GM23248 (cell line): ENCODE results near the gene SPSB3. TPM values are rescaled to one million over a fixed set of nuclear protein-coding genes. Genes with fewer than 3 reads are reported as not detected.
"Not testable (repeated sequence)": the region's sequence is repeated elsewhere in the genome, so short reads cannot be mapped to it uniquely, and the experiment has no call there.

ENCODE experiments used
- DNase-seq: peaks from one replicate; pipeline ENCODE4 v3.0.0-alpha.2; 2015
- H2AFZ ChIP-seq: fragments of 200-600 bp; sonication (generic); 2 replicates; pipeline ENCODE4 v1.6.1; 2016; ENCODE audit warnings: antibody characterized with exemption
- H3F3A ChIP-seq: fragments of 200-600 bp; sonication (generic); 2 replicates; pipeline ENCODE4 v1.6.1; 2016; ENCODE audit warnings: mild to moderate bottlenecking, antibody characterized with exemption, mixed run types; ENCODE audit not compliant: insufficient read depth
- H3K27ac ChIP-seq: fragments of 200-600 bp; sonication (generic); 2 replicates; pipeline ENCODE4 v1.5.1; 2016; ENCODE audit warnings: mild to moderate bottlenecking
- H3K27me3 ChIP-seq: fragments of 200-600 bp; sonication (generic); replicated peaks from 2 replicates; pipeline ENCODE4 v1.6.1; 2016; ENCODE audit warnings: mild to moderate bottlenecking; ENCODE audit not compliant: insufficient read depth
- H3K36me3 ChIP-seq: fragments of 200-600 bp; sonication (generic); 2 replicates; pipeline ENCODE4 v1.6.1; 2016; ENCODE audit warnings: low read depth, mild to moderate bottlenecking
- H3K4me1 ChIP-seq: fragments of 200-600 bp; sonication (generic); 2 replicates; pipeline ENCODE4 v1.6.1; 2016; ENCODE audit warnings: mild to moderate bottlenecking; ENCODE audit not compliant: insufficient read depth
- H3K4me2 ChIP-seq: fragments of 200-600 bp; sonication (generic); one replicate; pipeline ENCODE4 v1.6.1; 2016; ENCODE audit warnings: mild to moderate bottlenecking; ENCODE audit not compliant: unreplicated experiment
- H3K4me3 ChIP-seq: fragments of 200-600 bp; sonication (generic); 2 replicates; pipeline ENCODE4 v1.5.1; 2016; ENCODE audit warnings: mild to moderate bottlenecking
- H3K79me2 ChIP-seq: fragments of 200-600 bp; sonication (generic); 2 replicates; pipeline ENCODE4 v1.6.1; 2016; ENCODE audit warnings: mild to moderate bottlenecking; ENCODE audit not compliant: insufficient read depth
- H3K9ac ChIP-seq: fragments of 200-600 bp; sonication (generic); 2 replicates; pipeline ENCODE4 v1.6.1; 2016; ENCODE audit warnings: mild to moderate bottlenecking
- H3K9me2 ChIP-seq: fragments of 200-600 bp; sonication (generic); 2 replicates; pipeline ENCODE4 v1.6.1; 2016; ENCODE audit warnings: mixed run types, mild to moderate bottlenecking, moderate library complexity; ENCODE audit not compliant: insufficient read depth
- H3K9me3 ChIP-seq: fragments of 200-600 bp; sonication (generic); one replicate; pipeline ENCODE4 v1.6.1; 2017; ENCODE audit warnings: low read depth
- H4K20me1 ChIP-seq: fragments of 200-600 bp; sonication (generic); 2 replicates; pipeline ENCODE4 v1.6.0; 2016; ENCODE audit not compliant: insufficient read depth
- EZH2 ChIP-seq: fragments of 200-600 bp; sonication (generic); IDR thresholded peaks from 2 replicates; pipeline ENCODE4 v1.6.1; 2018; ENCODE audit warnings: antibody characterized with exemption, mild to moderate bottlenecking; ENCODE audit not compliant: insufficient read depth, poor library complexity, severe bottlenecking
- EZH2phosphoT487 ChIP-seq: fragments of 200-600 bp; sonication (generic); IDR thresholded peaks from 2 replicates; pipeline ENCODE4 v1.6.1; 2018; ENCODE audit warnings: antibody characterized with exemption, moderate library complexity, mild to moderate bottlenecking, low read depth; ENCODE audit not compliant: insufficient read depth
- WGBS, 2 experiments: methylation state at CpG; one replicate each; pipeline ENCODE4 v1.1.6; 2015 to 2017; ENCODE audit warnings: low lambda C conversion rate in 2 of 2, low coverage in 1 of 2; ENCODE audit errors: missing lambda C conversion rate in 2 of 2; 5-methylcytosine and 5-hydroxymethylcytosine counted together
- in situ Hi-C: fragments of 300-500 bp; cut with MboI; formaldehyde crosslinking; loops from 2 replicates; pipeline ENCODE4 v1.15.0; 2020
- polyA plus RNA-seq: library from polyadenylated mRNA; unstranded; fragments of >200 nt; fragmentation: Nextera tagmentation; extraction: Ambion mirVana; gene quantifications from 2 replicates; pipeline ENCODE4 v1.2.1, GENCODE V29; 2016
- total RNA-seq: library from RNA; depleted of rRNA; stranded (reverse); fragments of >200 nt; shearing (Covaris generic); gene quantifications from 2 replicates; pipeline ENCODE4 v1.2.3, GENCODE V29; 2014

The SPSB3 gene
- total and polyA plus RNA-seq, 2 experiments from 2014 or later: 35.3 to 35.6 TPM

- H3F3A ChIP-seq: no peaks in the 10 kb centered on the region
- no peak overlapping the region for H3K27ac ChIP-seq
- H3K4me2 ChIP-seq: no peak overlapping the region
- no peaks in the 10 kb centered on the region for H3K79me2 ChIP-seq
- no peak overlapping the region for H3K9ac ChIP-seq
- H4K20me1 ChIP-seq: no peaks in the 10 kb centered on the region
- no peak overlapping the region for H3K4me3 ChIP-seq
- in situ Hi-C loops: no loop called here
- H3K9me2 ChIP-seq: no peaks in the 10 kb centered on the region
- TF ChIP-seq EZH2phosphoT487 (no peak), EZH2 (no peak)
- DNase-seq: no peak
- no peaks in the 10 kb centered on the region for H3K9me3 ChIP-seq
- H3K27me3 ChIP-seq: no peaks in the 10 kb centered on the region
- WGBS, 2 experiments: 72% methylated on average over 10 of the region's 10 CpGs
- H3K36me3 ChIP-seq: no peaks in the 10 kb centered on the region
- H2AFZ ChIP-seq: no peak overlapping the region
- no peaks in the 10 kb centered on the region for H3K4me1 ChIP-seq
Observed at GRCh38 chr16:1800701-1801100, 18.3 kb upstream of the SPSB3 start.

GRCh38 chr16:1799263-1799662 lies 16.9 kb upstream of the SPSB3 start:
- H3K4me3 ChIP-seq, H3K79me2 ChIP-seq, DNase-seq, H2AFZ ChIP-seq, H3K4me2 ChIP-seq, H3K36me3 ChIP-seq, H3K9ac ChIP-seq, H3K9me2 ChIP-seq, in situ Hi-C loops, H4K20me1 ChIP-seq, H3K4me1 ChIP-seq, H3K27ac ChIP-seq, H3K27me3 ChIP-seq, H3K9me3 ChIP-seq, H3F3A ChIP-seq: not testable (repeated sequence)
- 74 to 77% methylated on average over 5 of the region's 5 CpGs for WGBS, 2 experiments

- no peak overlapping the region for H3K4me2 ChIP-seq
- 75 to 79% methylated on average over 27 to 32 of the region's 32 CpGs for WGBS, 2 experiments
- H3K27ac ChIP-seq: no peak overlapping the region
- H3K9ac ChIP-seq: no peak overlapping the region
- H3K9me3 ChIP-seq: no peaks in the 10 kb centered on the region
- TF ChIP-seq EZH2phosphoT487 (no peak), EZH2 (no peak)
- no peaks in the 10 kb centered on the region for H3K27me3 ChIP-seq
- H2AFZ ChIP-seq: no peak overlapping the region
- DNase-seq: no peak
- no peaks in the 10 kb centered on the region for H3K4me1 ChIP-seq
- in situ Hi-C loops: no loop called here
- no peaks in the 10 kb centered on the region for H3K36me3 ChIP-seq
- H3K4me3 ChIP-seq: no peak overlapping the region
- H3K79me2 ChIP-seq: no peaks in the 10 kb centered on the region
- no peaks in the 10 kb centered on the region for H4K20me1 ChIP-seq
- H3K9me2 ChIP-seq: no peaks in the 10 kb centered on the region
- H3F3A ChIP-seq: no peaks in the 10 kb centered on the region
Observed at GRCh38 chr16:1794908-1795666, 12.7 kb upstream of the SPSB3 start.

- Histone ChIP-seq H3F3A (no peaks in the 10 kb centered on the region), H3K36me3 (no peaks in the 10 kb centered on the region; the same call in 1 of the 2 replicates), H3K27ac (no peak overlapping the region), H3K4me1 (no peaks in the 10 kb centered on the region), H3K4me2 (no peak overlapping the region), H3K79me2 (no peaks in the 10 kb centered on the region), H3K9ac (no peak overlapping the region), H3K9me2 (no peaks in the 10 kb centered on the region), H3K9me3 (no peaks in the 10 kb centered on the region), H4K20me1 (no peaks in the 10 kb centered on the region), H2AFZ (no peak overlapping the region), H3K27me3 (no peaks in the 10 kb centered on the region), H3K4me3 (no peak overlapping the region)
- TF ChIP-seq EZH2phosphoT487 (no peak), EZH2 (no peak)
- DNase-seq: no peak
- WGBS, 2 experiments: 63 to 64% methylated on average over 17 to 18 of the region's 18 CpGs
- in situ Hi-C loops: no loop called here
Observed at GRCh38 chr16:1794221-1794871, 12.0 kb upstream of the SPSB3 start.
